Fibroblast of lung (primary cell): ENCODE data around the gene GRID1. TPM values are rescaled to one million over a fixed set of nuclear protein-coding genes. Genes with fewer than 3 reads are reported as not detected.
"Not testable (repeated sequence)": the region's sequence is repeated elsewhere in the genome, so short reads cannot be mapped to it uniquely, and the experiment has no call there.

Source experiments
- DNase-seq, 2 donors: peaks; one replicate each; pipeline versions ENCODE4 v3.0.0 to v3.0.0-alpha.2; 2010; ENCODE audit warnings: low read depth in 2 of 2
- H2AFZ ChIP-seq: 2 replicates; pipeline ENCODE4 v1.5.1; 2012; ENCODE audit warnings: low read length, control low read depth, inconsistent platforms
- H3K27ac ChIP-seq: 2 replicates; pipeline ENCODE4 v1.5.1; 2011; ENCODE audit warnings: low read length, control low read depth; ENCODE audit not compliant: insufficient read depth
- H3K27me3 ChIP-seq: 2 replicates; pipeline ENCODE4 v1.5.1; 2011; ENCODE audit warnings: mild to moderate bottlenecking, low read length; ENCODE audit not compliant: control insufficient read depth, insufficient read depth
- H3K36me3 ChIP-seq: 2 replicates; pipeline ENCODE4 v1.5.1; 2011; ENCODE audit warnings: low read length; ENCODE audit not compliant: control insufficient read depth, insufficient read depth
- H3K4me1 ChIP-seq: 2 replicates; pipeline ENCODE4 v1.5.1; 2011; ENCODE audit warnings: low read length; ENCODE audit not compliant: control insufficient read depth, insufficient read depth; ENCODE audit errors: extremely low read depth
- H3K4me2 ChIP-seq: 2 replicates; pipeline ENCODE4 v1.5.1; 2011; ENCODE audit warnings: low read length, control low read depth; ENCODE audit not compliant: insufficient read depth; ENCODE audit errors: extremely low read depth
- H3K4me3 ChIP-seq, 4 experiments: fragments of 200-600 bp in 1 of 4; sonication (generic) in 1 of 4; replicated peaks in 1 of 4; 2 replicates each; pipeline ENCODE4 v1.5.1; 2011 to 2016; ENCODE audit warnings: low read length in 4 of 4, low read depth in 3 of 4, mild to moderate bottlenecking in 3 of 4, control low read depth in 2 of 4, inconsistent platforms in 1 of 4, mixed read lengths in 1 of 4; ENCODE audit not compliant: insufficient read depth in 1 of 4; ENCODE audit errors: control extremely low read depth in 1 of 4
- H3K79me2 ChIP-seq: 2 replicates; pipeline ENCODE4 v1.5.1; 2012; ENCODE audit warnings: mild to moderate bottlenecking, low read length, inconsistent platforms; ENCODE audit not compliant: control insufficient read depth, insufficient read depth
- H3K9ac ChIP-seq: 2 replicates; pipeline ENCODE4 v1.5.1; 2011; ENCODE audit warnings: mild to moderate bottlenecking, low read length, control low read depth; ENCODE audit not compliant: insufficient read depth
- H3K9me3 ChIP-seq: 2 replicates; pipeline ENCODE4 v1.5.1; 2012; ENCODE audit warnings: low read depth, low read length; ENCODE audit not compliant: control insufficient read depth, insufficient read depth
- H4K20me1 ChIP-seq: 2 replicates; pipeline ENCODE4 v1.5.1; 2011; ENCODE audit warnings: low read length; ENCODE audit not compliant: control insufficient read depth, insufficient read depth; ENCODE audit errors: extremely low read depth
- CTCF ChIP-seq, 2 donors: IDR thresholded peaks in 1 of 2; conservative IDR thresholded peaks in 1 of 2; 1 replicate in 1 of 2; 2 replicates in 1 of 2; pipeline ENCODE4 v1.5.1; 2011 to 2012; ENCODE audit warnings: low read length in 2 of 2, control low read depth in 1 of 2, inconsistent platforms in 1 of 2, low read depth in 1 of 2, mild to moderate bottlenecking in 1 of 2
- EZH2 ChIP-seq: IDR thresholded peaks from 2 replicates; pipeline ENCODE4 v1.5.1; 2012; ENCODE audit warnings: low read length, control low read depth, mild to moderate bottlenecking; ENCODE audit errors: missing control alignments
- polyA plus RNA-seq, 2 donors: library from polyadenylated mRNA; depleted of rRNA in 1 of 2; stranded (reverse) in 1 of 2; unstranded in 1 of 2; fragments of >200 nt; gene quantifications; 2 replicates each; pipeline ENCODE4 v1.2.1, GENCODE V29; 2011 to 2012; ENCODE audit warnings: missing spikeins in 1 of 2
- total RNA-seq: library from RNA; depleted of rRNA; stranded (reverse); fragments of >200 nt; gene quantifications from 2 replicates; pipeline ENCODE4 v1.2.1, GENCODE V29; 2014

Gene GRID1
- total and polyA plus RNA-seq, 2 donors (not counting 1 experiment from before 2014, with no cell fraction given): 0.03 to 0.33 TPM

DNA sequence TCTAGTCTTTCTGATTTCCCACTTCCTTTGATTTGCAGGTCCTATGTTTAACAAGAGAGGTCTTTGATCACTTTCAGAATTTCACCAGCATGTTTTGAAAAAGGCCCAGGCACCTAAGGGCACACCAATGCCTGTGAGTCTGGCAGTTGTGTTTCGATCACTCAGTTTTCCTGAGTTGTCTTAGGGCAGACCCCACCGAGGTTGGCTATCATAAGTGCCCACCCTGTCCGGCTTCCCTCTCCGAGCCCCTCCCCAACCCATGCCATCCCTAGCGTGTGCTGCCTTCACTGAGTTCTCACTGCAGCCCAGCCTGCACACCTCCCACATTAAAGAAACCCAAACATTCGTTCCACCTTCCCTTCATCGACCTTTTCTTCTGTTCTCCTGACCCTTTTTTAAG is 257.9 kb downstream of the GRID1 start:
- no peaks in the 10 kb centered on the region for H3K79me2 ChIP-seq
- no peaks in the 10 kb centered on the region for H3K36me3 ChIP-seq
- H3K27ac ChIP-seq: no peak overlapping the region
- no peaks in the 10 kb centered on the region for H3K4me1 ChIP-seq
- no peak for DNase-seq
- no peaks in the 10 kb centered on the region for H3K27me3 ChIP-seq
- no peak overlapping the region for H3K4me3 ChIP-seq
- H3K4me2 ChIP-seq: no peak overlapping the region
- no peaks in the 10 kb centered on the region for H3K9me3 ChIP-seq
- no peaks in the 10 kb centered on the region for H4K20me1 ChIP-seq
- no peak overlapping the region for H2AFZ ChIP-seq
- H3K9ac ChIP-seq: no peak overlapping the region
- TF ChIP-seq EZH2 (no peak), CTCF (conservative IDR thresholded peaks at IDR 0.05 in 1 of 2, IDR thresholded peaks at IDR 0.05 in 1 of 2; ENCODE audit: low read depth in 1 of 2, low read length in 2 of 2) (no peak)

GRCh38 chr10:86107611-86108310 is 258.8 kb downstream of the GRID1 start:
- not testable (repeated sequence) for H3K27me3 ChIP-seq, DNase-seq, H3K9ac ChIP-seq, H3K36me3 ChIP-seq, H3K4me3 ChIP-seq, H2AFZ ChIP-seq, H3K4me2 ChIP-seq, H3K27ac ChIP-seq, H3K9me3 ChIP-seq, H4K20me1 ChIP-seq, H3K4me1 ChIP-seq, H3K79me2 ChIP-seq

DNA sequence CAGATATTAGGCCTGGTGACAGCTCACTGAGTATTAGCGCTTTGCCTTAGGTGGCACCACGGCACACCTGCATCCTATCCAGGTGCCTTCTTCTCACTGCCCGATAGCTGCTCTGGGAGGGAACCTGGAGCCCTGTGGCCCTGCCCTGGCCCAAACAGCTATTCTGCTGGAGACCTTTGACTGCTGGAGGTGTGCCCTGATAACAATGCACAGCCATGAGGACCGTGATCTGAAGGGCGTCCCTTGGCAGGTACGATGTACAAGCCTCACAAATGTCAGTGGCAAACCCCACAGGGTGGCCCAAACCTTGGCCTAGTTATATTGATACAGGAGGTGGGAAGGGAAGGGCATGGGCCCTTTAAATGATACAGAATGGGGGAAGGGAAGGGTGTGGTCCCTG is 259.5 kb downstream of the GRID1 start:
- Histone ChIP-seq H2AFZ (no peak overlapping the region), H3K9ac (no peak overlapping the region), H3K4me1 (no peaks in the 10 kb centered on the region), H3K79me2 (no peaks in the 10 kb centered on the region), H3K4me2 (no peak overlapping the region), H3K27ac (no peak overlapping the region), H4K20me1 (no peaks in the 10 kb centered on the region), H3K36me3 (no peaks in the 10 kb centered on the region), H3K9me3 (no peaks in the 10 kb centered on the region), H3K4me3 (no peak overlapping the region), H3K27me3 (no peaks in the 10 kb centered on the region)
- DNase-seq: no peak
- no peak for TF ChIP-seq CTCF (conservative IDR thresholded peaks at IDR 0.05 in 1 of 2, IDR thresholded peaks at IDR 0.05 in 1 of 2; ENCODE audit: low read depth in 1 of 2, low read length in 2 of 2)
- TF ChIP-seq EZH2: no peak
